HG03103 (cell line): ENCODE measurements around the gene DDX10.

Source experiments
- ATAC-seq: cut with Tn5 transposase; IDR thresholded peaks from one replicate; pipeline ENCODE4 v1.9.1; 2021; ENCODE audit warnings: low read depth; ENCODE audit not compliant: unreplicated experiment

Gene DDX10

DNA sequence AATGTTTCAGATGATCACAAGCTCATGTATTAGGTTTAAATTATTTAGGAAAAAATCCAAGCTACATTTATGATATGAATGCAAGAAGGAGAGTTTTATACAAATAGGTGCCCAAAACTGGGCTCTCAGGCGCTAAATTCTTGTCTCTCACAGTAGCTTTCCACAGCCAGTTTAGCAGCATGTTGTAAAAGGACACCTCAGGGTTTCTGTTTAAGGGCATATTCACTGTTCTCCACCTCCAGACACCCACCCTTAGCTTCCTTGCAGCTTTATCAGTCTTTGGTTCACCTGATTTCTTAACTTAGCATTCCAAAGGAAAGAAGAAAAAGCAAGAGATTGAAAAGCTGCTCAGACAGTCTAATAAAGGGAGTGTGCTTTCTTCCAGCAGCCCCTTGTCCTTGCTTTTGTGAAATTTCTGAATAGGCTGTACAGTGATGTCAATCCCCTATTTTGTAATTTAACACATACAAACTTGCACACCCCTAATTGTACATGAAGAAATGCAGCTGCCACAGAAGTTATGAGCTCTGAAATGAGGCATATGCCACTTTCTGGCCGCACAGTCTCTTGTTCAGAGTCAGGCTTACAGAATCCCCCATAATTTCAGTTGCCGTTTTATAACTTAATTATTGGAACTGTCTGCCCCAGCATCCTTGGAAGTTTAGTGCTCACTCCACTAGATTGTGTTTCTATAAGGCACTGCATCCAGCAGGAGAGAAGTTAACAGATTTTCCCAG, 262.1 kb downstream of the DDX10 start:
- ATAC-seq: no peak

DNA sequence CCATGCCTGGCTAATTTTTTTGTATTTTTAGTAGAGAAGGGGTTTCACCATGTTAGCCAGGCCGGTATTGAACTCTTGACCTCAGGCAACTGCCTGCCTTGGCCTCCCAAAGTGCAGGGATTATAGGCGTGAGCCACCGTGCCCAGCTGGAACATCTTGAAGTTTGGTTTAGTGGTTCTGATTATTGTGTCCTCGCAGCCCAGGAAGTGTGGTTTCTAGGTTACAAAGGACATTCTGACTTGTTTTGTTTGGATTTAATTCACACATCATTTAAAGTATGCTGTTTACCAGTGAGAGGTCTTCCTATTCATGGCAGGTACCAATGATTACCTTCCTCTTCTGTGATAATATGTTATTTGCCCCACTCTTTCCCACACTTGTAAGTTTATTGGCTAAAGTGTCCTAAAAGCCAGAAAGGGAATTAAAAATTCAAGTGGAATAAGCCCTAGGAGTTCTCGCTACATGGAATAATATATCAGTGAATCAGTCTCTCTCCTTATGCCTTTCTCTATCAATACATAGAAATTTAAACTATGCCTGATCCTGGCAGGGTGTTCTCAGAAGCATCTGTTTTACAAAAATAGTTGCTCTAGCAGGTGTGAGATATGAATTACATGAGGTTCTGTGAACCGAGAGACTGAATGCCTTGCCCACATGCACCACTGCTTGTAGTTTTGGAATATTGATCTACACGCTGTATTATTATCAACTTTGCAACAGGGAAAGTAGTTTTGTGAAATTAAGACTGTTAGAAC, 263.1 kb downstream of the DDX10 start:
- ATAC-seq: no peak

DNA sequence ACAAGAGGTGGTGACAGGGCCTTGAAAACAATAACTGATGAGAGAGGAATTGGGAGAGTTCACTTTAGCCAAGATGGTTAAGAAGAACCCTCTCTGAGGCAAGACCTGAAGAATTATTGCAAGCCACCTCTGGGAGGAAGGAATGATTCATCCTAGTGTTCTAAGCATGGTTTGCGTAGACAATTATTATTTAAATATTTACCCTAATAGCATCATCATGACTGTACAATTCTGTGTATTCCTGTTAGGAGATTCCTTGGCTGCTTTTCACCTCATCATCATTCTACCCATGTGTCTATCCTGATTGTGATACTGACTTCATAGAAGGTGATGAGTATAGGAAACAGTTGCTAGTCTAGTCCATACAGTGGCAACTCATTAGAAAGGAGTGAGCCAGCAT, 264.4 kb downstream of the DDX10 start:
- ATAC-seq: no peak

DNA sequence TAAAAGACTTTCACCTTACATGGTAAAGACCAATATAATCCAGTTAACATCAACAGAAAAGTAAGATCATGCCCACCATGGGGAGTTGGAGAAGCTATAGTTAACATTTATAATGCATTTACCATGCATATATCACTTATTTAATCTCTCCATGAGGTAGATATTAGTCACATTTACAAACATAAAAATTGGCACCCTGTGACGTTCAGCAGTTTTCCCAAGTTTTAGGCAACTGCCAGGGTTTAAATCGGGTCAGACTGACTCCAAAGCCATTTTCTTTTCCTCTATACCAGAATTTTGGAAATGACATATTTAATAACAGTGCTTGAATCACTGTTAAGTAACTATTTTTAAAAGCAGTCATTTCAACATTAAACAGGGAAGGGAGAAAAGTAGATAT, 266.3 kb downstream of the DDX10 start:
- ATAC-seq: no peak

DNA sequence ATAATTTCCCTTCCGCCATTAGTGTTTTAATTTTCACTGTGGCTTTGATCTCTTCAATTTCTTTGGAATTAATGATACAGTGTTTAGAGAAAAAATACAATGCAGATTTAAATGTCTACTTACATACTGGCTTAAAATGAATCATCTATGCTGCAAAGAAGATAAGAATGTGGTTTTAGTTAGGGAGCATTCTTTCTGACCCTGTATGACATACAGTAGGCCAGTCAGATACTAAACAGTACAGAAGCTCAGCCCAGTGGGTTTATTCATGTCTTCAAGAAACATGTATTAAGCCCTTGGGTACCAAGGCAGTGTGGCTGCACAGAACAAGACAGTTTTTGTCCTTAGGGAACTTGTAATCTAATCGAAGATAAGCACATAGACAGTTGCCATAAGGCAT, 268.8 kb downstream of the DDX10 start:
- no peak for ATAC-seq

DNA sequence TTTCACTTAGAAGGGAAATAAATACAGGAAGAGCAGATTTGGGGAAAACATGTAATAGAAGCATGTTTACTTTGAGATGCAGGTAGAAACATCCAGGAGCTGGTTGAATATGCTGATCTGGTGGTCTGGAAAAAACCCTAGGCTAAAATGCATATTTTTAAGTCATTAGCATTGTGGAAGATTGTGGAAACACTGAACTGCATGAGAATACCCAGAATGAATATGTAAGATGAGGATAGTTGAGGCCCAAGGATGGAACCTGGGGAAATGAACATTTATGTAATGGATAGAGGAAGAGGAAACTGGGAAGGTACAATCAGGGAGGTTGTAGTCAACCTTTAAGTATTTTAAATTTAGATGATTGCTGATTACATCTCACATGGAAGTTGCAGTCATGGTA, 269.4 kb downstream of the DDX10 start:
- ATAC-seq: no peak

DNA sequence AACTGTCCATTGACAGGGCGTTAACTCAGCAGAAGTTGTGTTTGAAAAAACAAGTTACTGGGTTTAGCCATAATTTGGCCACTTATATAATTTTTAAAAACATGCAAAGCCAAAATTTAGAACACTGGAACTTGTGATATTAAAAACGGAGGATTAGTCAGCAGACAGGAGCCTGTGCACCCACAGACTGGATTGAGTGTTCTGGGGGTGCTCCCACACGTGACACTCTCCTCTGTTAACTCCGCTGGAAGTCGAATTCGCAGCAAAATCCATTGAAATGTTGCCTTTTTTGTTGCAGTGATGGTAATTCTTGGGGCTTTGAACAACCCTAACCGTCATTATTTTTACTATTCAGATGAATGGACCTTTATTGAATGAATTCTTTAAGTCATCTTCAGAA, 269.8 kb downstream of the DDX10 start:
- ATAC-seq: no peak

DNA sequence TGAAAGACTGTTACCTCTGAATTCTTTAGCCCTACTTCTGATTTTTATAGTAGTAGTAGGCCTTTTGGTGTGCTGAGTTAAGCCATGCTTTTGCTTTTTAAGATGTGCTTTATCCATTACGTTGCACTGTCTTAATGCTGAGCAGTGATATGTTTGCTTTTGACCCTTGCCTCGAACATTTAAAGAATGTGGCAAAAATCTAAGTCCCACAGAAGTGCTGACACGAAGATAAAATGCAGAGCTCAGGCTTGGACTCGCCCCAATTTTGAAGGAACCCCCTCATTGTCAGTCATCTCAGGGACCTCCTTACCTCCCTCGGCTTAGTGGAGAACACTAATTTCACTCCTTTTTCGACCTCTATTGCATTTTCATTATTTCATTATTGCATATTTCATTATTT, 272.9 kb downstream of the DDX10 start:
- ATAC-seq: no peak

DNA sequence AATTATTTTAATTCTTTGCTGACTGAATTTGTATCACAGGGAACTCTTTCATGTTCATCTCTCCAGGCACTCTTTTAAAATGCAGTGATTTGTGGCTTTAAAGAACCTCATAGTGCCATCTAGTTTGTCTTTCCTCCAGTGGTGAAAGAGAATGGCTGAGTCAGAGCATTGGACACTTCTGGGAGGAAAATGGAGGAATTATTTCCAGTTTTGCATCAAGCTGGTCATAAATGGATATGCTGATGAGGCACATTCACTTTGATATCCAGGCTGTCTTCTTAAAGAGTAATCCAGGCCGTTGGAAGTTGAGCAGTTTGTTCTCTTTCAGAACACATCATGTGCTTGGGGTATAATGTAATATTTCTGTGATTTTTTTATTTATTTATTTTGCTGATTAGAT, 273.7 kb downstream of the DDX10 start:
- ATAC-seq: no peak

DNA sequence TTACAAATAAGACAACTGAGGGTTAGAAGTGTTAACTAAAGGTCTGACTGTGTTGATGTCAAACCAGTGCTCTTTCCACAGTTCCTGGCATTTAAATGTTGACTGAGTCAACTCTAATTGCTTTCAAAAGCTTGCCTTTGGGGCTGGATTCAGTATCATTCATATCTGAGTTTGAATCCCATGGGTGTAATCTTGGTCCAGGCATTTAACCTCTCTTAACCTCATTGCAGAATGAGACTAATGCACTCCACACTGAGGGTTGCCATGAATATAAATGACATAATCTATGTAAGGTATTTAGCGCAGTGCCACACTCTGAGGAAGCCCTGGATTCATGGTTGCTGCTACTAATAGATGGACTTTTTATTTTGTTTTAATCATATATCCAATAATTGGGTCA, 274.3 kb downstream of the DDX10 start:
- no peak for ATAC-seq

DNA sequence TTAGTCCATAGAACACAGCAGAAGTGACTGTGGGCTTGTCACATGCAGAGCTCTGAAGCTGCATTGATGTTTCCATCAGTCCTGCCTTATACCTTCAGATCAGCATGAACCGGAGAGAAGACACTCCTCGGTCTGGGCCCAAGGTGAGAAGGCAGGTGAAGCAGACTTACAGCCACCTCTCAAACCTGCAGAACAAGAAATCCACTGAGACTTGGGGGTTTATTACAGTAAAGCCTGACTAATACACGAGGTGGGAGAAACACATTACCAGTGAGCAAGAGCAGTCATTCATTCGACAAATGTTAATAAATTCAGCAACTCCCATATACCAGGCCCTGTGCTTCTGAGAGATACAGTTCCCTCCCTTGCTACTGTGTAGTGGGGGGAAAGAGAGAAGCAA, 279.0 kb downstream of the DDX10 start:
- no peak for ATAC-seq

DNA sequence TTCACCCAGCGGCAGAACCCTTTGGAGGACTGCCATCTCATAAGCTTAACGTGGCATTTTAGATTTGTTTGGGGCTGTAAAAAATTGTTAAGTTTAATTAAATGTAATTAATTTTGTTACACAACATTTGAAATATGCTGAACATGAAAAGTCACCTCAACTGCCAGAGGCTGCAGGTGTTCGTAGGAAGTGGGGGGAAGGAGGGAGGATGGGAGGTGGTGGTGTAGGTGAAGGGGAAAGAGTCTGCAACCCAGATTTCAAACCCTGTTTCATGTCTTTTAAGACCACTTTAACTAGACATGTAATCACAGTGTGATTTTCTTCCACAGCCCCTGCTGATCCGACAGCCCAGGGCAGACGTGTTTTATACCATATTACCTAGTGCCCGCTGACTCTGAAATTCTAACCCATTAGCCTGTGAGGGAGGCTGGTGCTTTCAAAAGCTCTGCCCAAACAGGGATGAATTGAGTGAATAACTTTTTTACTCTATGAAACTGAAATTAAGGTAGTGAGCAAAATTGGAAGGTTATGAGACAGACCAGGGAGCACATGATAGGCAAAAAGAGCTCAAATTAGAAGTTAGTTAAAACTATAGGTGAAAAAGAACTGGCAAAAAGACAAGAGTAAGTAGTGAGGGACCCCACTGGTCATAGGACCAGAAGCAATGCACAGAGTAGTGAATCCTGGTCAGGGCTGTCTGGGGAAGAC, 279.8 kb downstream of the DDX10 start:
- no peak for ATAC-seq

DNA sequence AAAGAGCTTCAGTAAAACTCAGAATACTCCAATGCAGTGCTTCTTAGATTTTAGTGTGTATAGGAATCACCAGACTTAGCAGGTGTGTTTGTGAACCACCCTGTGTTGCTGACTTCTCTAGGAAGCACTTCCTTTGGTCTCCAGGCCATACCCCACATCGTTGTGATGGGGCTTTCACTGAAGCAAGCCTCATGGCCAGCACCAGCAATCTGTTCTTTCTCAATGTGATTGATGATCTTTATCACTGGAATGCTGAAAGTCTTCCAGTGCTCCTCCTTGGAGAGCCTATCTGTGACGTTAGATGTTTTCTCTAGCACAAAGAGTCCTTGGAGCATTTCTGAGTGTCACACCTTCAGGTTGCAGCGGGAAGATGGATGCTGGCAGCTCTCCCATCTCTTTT, 280.5 kb downstream of the DDX10 start:
- ATAC-seq: no peak

DNA sequence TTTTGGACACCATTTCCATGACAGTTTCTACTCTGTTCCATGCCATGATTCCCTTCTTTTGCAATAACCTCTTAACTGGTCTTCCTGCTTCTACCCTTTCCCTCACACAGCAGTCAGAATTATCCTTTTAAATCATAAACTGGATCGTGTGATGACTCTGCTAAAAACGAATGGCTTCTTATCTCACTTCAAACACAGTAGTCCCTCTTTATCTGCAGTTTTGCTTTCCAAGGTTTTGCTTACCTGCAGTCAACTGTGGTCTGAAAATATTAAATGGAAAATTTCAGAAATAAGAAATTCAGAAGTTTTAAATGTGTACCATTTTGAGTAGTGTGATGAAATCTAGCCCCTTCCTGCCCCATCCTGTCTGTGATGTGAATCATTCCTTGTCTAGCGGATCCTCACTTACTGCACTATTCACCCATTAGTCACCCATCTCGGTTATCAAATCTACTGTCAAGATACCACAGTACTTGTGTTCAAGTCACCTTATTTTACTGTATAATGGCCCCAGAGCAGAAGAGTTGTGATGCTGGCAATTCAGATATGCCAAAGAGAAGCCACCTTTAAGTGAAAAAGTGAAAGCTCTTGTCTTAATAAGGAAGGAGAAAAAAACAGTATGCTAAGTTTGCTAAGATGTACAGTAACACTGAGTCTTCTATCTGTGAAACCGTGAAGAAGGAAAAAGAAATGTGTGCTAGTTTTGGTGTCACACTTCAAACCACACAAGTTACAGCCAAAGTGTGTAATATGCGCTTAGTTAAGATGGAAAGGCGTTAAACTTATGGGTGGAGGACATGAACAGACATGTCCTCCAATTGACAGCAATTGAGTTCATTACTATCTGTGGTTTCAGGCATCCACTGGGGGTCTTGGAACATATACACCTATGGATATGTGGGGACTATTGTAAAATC, 283.0 kb downstream of the DDX10 start:
- no peak for ATAC-seq

DNA sequence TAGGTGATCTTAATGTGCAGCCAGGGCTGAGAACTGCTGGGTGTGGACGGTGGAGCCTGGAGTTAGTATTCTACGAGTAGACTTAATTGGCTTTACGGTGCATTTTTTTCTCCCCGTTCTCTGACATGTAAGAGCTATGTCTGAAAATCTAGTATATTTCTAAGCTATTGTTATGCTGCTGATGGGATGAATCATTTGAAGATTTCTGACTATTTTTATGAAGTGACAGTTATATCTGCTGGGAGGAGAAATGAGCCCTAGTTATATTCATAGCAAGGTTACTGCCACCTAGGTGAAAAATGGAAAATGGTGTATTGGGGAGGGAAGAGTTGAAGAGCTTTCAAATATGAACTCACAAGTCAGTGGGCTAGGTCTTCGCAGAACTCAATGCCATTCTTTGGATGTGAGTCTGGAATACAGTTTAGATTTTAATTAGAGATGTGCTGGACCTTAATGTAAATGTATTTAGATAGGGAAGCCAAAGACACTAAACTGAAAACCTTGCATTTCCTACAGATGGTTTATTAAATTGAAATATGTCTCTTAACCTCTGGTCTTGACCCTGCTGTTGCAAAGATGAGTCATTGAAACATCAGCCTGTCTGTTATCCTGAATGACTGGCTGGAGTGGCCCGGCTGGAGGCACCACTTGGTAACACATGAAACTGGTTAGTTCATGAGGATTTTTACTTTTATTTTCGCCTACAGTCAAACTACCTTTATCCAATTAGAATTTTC, 293.7 kb downstream of the DDX10 start:
- ATAC-seq: no peak

DNA sequence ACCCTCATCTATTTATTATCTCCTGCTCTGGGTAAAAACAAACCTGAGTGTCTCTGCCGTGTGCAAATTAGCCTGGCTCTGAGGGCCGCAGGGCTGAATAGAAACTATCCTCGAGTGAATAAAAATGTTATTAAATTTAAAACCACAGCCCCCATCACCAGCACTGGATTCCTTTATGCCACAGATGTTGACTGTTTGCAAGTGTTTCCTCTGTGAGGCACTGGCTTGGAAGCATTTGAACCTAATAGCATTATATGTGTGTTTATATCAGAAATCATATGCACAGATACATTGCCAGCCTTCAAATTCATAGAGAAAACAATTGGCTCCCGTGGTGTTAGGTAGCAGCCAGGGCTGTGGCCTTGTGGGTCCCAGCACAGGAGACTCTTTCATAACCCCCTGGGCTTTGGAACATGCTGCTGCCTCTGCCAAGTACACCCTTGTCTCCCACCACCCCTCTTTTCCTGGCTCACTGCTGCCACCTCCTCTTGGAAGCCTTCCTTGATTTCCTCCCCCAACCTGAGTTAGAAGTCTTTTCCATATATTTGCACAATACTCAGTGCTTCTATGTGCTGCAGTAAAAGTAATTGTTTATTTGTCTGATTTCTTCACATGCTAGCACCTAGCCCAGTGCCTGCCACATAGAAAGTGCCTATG, 294.4 kb downstream of the DDX10 start:
- ATAC-seq: no peak

DNA sequence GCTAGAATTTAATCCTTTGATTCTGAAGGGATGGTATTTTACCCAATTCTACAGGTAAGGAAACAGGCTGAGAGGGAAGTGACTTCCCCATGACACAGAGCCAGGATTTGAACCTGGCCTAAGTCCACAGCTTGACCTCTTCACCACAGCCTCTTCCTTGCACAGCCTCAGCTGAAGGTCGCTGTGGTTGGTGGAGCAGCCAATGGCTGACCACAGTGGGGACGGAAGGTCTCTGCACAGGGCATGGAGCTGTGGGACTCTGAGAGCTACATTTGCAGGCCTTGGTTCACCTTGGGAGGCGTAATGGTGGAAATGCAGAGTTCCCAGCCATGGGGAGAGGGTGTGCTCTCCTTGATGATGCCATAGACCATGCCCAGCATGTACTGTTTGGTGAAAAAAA, 295.0 kb downstream of the DDX10 start:
- no peak for ATAC-seq

DNA sequence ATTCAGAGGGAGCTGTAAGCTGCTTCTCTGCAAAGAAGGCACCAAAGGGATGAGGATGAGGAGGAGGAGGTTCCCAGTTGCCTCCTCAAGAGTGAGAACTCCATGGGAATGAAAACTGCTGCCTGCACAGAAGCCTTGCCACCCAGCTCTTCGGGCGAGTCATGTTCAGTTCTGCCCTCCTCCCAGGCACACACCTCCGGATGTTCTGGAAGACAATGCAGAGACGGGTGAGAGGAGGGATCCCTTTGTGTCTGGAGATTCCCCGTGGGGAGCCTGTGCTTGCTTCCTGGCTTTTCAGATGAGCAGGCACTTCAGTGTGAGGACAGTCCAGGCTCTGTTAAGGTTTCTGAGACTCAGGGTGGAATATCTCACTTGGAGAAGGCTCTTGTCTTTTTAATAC, 295.6 kb downstream of the DDX10 start:
- ATAC-seq: no peak

DNA sequence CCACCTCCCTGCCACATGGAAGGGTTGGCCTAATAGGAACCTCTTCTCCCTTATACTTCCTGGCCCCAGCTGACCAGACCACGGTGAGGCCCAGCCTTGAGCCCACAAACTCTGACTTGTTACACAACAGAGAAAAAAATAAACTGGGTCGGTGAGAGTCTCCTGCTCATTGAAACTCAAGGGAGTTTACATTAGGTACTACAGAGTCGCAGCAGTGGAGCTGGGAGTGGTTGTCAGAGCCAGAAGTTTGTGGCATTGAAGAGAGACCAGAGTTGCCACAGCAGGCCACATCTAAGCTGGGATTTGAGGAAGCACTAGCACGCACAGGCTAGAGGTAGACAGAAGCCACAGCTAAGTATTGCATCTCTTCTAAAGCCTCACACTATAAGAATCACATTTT, 296.2 kb downstream of the DDX10 start:
- no peak for ATAC-seq

DNA sequence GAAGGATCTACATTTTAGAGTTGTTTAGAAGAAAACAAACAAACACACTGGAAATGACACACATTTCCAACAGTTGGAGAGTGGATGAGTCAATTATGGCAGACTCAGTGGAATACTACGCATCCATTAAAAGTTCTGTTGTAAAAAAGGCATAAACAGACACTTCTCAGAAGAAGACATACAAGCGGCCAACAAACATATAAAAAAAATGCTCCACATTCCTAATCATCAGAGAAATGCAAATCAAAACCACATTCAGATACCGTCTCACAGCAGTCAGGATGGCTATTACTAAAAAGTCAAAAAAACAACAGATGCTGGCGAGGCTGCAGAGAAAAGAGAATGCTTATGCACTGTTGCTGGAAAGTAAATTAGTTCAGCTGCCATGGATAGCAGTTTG, 298.2 kb downstream of the DDX10 start:
- ATAC-seq: no peak
